Natural killer cell (primary cell): ENCODE measurements around the gene SPRTN. TPM values are rescaled to one million over a fixed set of nuclear protein-coding genes. Genes with fewer than 3 reads are reported as not detected.

ENCODE experiments used
- ATAC-seq, 3 donors: fragments of 150-1000 bp in 2 of 3; fragments of 200-7000 bp in 1 of 3; cut with Tn5 transposase; 1 replicate in 1 of 3; 2 replicates in 2 of 3; pipeline ENCODE4 v1.10.0; 2021; ENCODE audit warnings: mild to moderate bottlenecking in 2 of 3, moderate library complexity in 2 of 3
- DNase-seq, 2 donors: peaks; one replicate each; pipeline versions ENCODE4 v3.0.0 to v3.0.0-alpha.2; 2013 to 2021; ENCODE audit warnings: mixed read lengths in 1 of 2
- H3K27ac ChIP-seq: one replicate; pipeline ENCODE4 v1.5.1; 2013; ENCODE audit warnings: mild to moderate bottlenecking, low read length
- H3K27me3 ChIP-seq: one replicate; pipeline ENCODE4 v1.6.1; 2013; ENCODE audit warnings: low read length; ENCODE audit not compliant: control insufficient read depth, insufficient read depth
- H3K36me3 ChIP-seq: one replicate; pipeline ENCODE4 v1.6.1; 2013; ENCODE audit warnings: low read length; ENCODE audit not compliant: control insufficient read depth, insufficient read depth
- H3K4me1 ChIP-seq: one replicate; pipeline ENCODE4 v1.6.1; 2013; ENCODE audit warnings: low read length; ENCODE audit not compliant: control insufficient read depth, insufficient read depth
- H3K4me3 ChIP-seq: one replicate; pipeline ENCODE4 v1.5.1; 2013; ENCODE audit warnings: low read length
- H3K9me3 ChIP-seq: one replicate; pipeline ENCODE4 v1.6.1; 2013; ENCODE audit warnings: low read length; ENCODE audit not compliant: control insufficient read depth, insufficient read depth
- H3K27ac Mint-ChIP-seq, 2 donors: one replicate each; pipeline ENCODE4 v1.8.0; 2022; ENCODE audit warnings: mild to moderate bottlenecking in 2 of 2, mixed read lengths in 2 of 2, moderate library complexity in 1 of 2
- H3K27me3 Mint-ChIP-seq, 2 donors: one replicate each; pipeline ENCODE4 v1.8.0; 2022; ENCODE audit warnings: low read depth in 2 of 2, mixed read lengths in 2 of 2
- H3K36me3 Mint-ChIP-seq: one replicate; pipeline ENCODE4 v1.8.0; 2022; ENCODE audit warnings: mixed read lengths
- H3K4me1 Mint-ChIP-seq, 2 donors: one replicate each; pipeline ENCODE4 v1.8.0; 2022; ENCODE audit warnings: mixed read lengths in 2 of 2
- H3K4me3 Mint-ChIP-seq: one replicate; pipeline ENCODE4 v1.8.0; 2022; ENCODE audit warnings: mild to moderate bottlenecking, moderate library complexity, mixed read lengths
- H3K9me3 Mint-ChIP-seq, 2 donors: one replicate each; pipeline ENCODE4 v1.8.0; 2022; ENCODE audit warnings: mixed read lengths in 2 of 2
- CTCF ChIP-seq: fragments of 200-600 bp; IDR thresholded peaks from one replicate; pipeline ENCODE4 v1.8.0; 2022; ENCODE audit warnings: antibody characterized with exemption
- WGBS: methylation state at CpG from one replicate; pipeline ENCODE4 v1.1.7; 2013; ENCODE audit warnings: missing lambda C conversion rate; ENCODE audit not compliant: insufficient coverage; 5-methylcytosine and 5-hydroxymethylcytosine counted together
- intact Hi-C: fragments of 100-400 bp; cut with micrococcal nuclease; formaldehyde crosslinking; loops from one replicate; pipeline ENCODE4 v1.14.2; 2022
- total RNA-seq, 4 donors: library from RNA; stranded (reverse); fragments of 120-200 nt in 1 of 4; gene quantifications; one replicate each; pipeline versions ENCODE4 v1.2.3 to v1.2.4, GENCODE V29; 2013 to 2022

Gene SPRTN
- total RNA-seq, 3 donors from 2014 or later (not counting 1 experiment from before 2014, with no cell fraction given): 31.1 to 42.6 (median 36.6) TPM

GRCh38 chr1:231326248-231326647, 11.8 kb upstream of the SPRTN start:
- H3K9me3 Mint-ChIP-seq: no peaks in the 10 kb centered on the region
- Histone ChIP-seq H3K27me3 (no peaks in the 10 kb centered on the region), H3K4me3 (no peak overlapping the region), H3K27ac (no peak overlapping the region), H3K9me3 (no peaks in the 10 kb centered on the region), H3K36me3 (no peaks in the 10 kb centered on the region), H3K4me1 (no peaks in the 10 kb centered on the region)
- no peak for DNase-seq
- H3K27ac Mint-ChIP-seq: no peak overlapping the region
- intact Hi-C loops: no loop called here
- 80% methylated on average over 1 of the region's 1 CpG for WGBS
- peaks cover 9 to 11% of the 10 kb centered on the region in 2 donors for H3K4me1 Mint-ChIP-seq
- H3K27me3 Mint-ChIP-seq: no peaks in the 10 kb centered on the region
- H3K4me3 Mint-ChIP-seq: no peak overlapping the region
- TF ChIP-seq CTCF: no peak
- no peak for ATAC-seq
- H3K36me3 Mint-ChIP-seq: no peaks in the 10 kb centered on the region

- Mint-ChIP-seq H3K9me3 (no peaks in the 10 kb centered on the region), H3K4me3 (no peak overlapping the region), H3K4me1 (peaks cover 16 to 19% of the 10 kb centered on the region in 2 donors), H3K27me3 (no peaks in the 10 kb centered on the region), H3K27ac (no peak overlapping the region), H3K36me3 (no peaks in the 10 kb centered on the region)
- H3K9me3 ChIP-seq: no peaks in the 10 kb centered on the region
- DNase-seq: no peak
- H3K4me3 ChIP-seq: no peak overlapping the region
- WGBS: 97% methylated on average over 4 of the region's 5 CpGs
- no peaks in the 10 kb centered on the region for H3K4me1 ChIP-seq
- intact Hi-C loops: no loop called here
- H3K27ac ChIP-seq: no peak overlapping the region
- no peak for TF ChIP-seq CTCF
- H3K36me3 ChIP-seq: peaks cover 4% of the 10 kb centered on the region
- ATAC-seq: no peak
- no peaks in the 10 kb centered on the region for H3K27me3 ChIP-seq
Measured at GRCh38 chr1:231327617-231328016, 10.5 kb upstream of the SPRTN start.

GRCh38 chr1:231329483-231329882, 8.6 kb upstream of the SPRTN start:
- ATAC-seq: no peak
- Mint-ChIP-seq H3K36me3 (no peaks in the 10 kb centered on the region), H3K9me3 (no peaks in the 10 kb centered on the region), H3K27ac (no peak overlapping the region), H3K4me3 (no peak overlapping the region), H3K4me1 (peaks cover 19 to 33% of the 10 kb centered on the region in 2 donors), H3K27me3 (no peaks in the 10 kb centered on the region)
- no peak for TF ChIP-seq CTCF
- no peak overlapping the region for H3K27ac ChIP-seq
- intact Hi-C loops: no loop called here
- H3K4me3 ChIP-seq: no peak overlapping the region
- no peaks in the 10 kb centered on the region for H3K27me3 ChIP-seq
- peaks cover 3% of the 10 kb centered on the region for H3K4me1 ChIP-seq
- no peak for DNase-seq
- H3K36me3 ChIP-seq: peaks cover 12% of the 10 kb centered on the region
- WGBS: 97% methylated on average over 6 of the region's 7 CpGs
- no peaks in the 10 kb centered on the region for H3K9me3 ChIP-seq

GRCh38 chr1:231332761-231333160, 5.3 kb upstream of the SPRTN start:
- ATAC-seq: no peak
- Histone ChIP-seq H3K4me1 (peaks cover 25% of the 10 kb centered on the region), H3K27ac (no peak overlapping the region), H3K9me3 (no peaks in the 10 kb centered on the region), H3K36me3 (peaks cover 12% of the 10 kb centered on the region), H3K27me3 (no peaks in the 10 kb centered on the region), H3K4me3 (no peak overlapping the region)
- Mint-ChIP-seq H3K27ac (peak overlapping the region in 1 of 2 donors; percentile 16), H3K4me1 (peaks cover 45 to 61% of the 10 kb centered on the region in 2 donors), H3K27me3 (no peaks in the 10 kb centered on the region), H3K9me3 (no peaks in the 10 kb centered on the region), H3K4me3 (no peak overlapping the region), H3K36me3 (no peaks in the 10 kb centered on the region)
- intact Hi-C loops: no loop called here
- no peak for DNase-seq
- TF ChIP-seq CTCF: no peak
- no CpG with 5 or more reads among the region's 1 CpG for WGBS
